ENCODE data around the gene KCNG4.

- TF ChIP-seq CTCF (conservative IDR thresholded peaks at IDR 0.05; ENCODE audit: low read length), result no peak
- no peak for TF ChIP-seq EZH2phosphoT487 (IDR thresholded peaks at IDR 0.05; ENCODE audit: borderline replicate concordance)
Measured at GRCh38 chr16:84198401-84198800, 41.4 kb downstream of the KCNG4 start.

Data from Loucy (cell line).